ENCODE results near the gene ATF6. TPM values are rescaled to one million over a fixed set of nuclear protein-coding genes. Genes with fewer than 3 reads are reported as not detected.

ATF6 gene
- total and polyA plus RNA-seq, 2 donors (not counting 3 experiments of a cell fraction or from before 2014, with no cell fraction given): 24.9 to 40.3 TPM

- Histone ChIP-seq H3K9me3 (replicated peaks; ENCODE audit: control insufficient read depth, insufficient read depth, low read length) (no peaks in the 10 kb centered on the region), H3K79me2 (ENCODE audit: control insufficient read depth, insufficient read depth, low read length) (peaks cover 96% of the 10 kb centered on the region), H3K36me3 (ENCODE audit: control insufficient read depth in 2 of 2, extremely low read depth in 1 of 2, insufficient read depth in 2 of 2, low read length in 2 of 2) (no peaks in the 10 kb centered on the region), H3K4me2 (ENCODE audit: insufficient read depth, low read length) (no peak overlapping the region), H3K9ac (replicated peaks; ENCODE audit: extremely low read depth, insufficient read depth, low read length) (no peak overlapping the region), H3K27me3 (ENCODE audit: control insufficient read depth in 2 of 2, insufficient read depth in 2 of 2, low read length in 2 of 2) (no peaks in the 10 kb centered on the region), H3K27ac (ENCODE audit: insufficient read depth, low read depth, low read length) (no peak overlapping the region), H3K9me1 (replicated peaks; ENCODE audit: control insufficient read depth, extremely low read depth, insufficient read depth, low read length) (no peaks in the 10 kb centered on the region), H4K20me1 (replicated peaks; ENCODE audit: control insufficient read depth, extremely low read depth, insufficient read depth, low read length) (peaks cover 5% of the 10 kb centered on the region), H3K4me1 (ENCODE audit: control insufficient read depth, extremely low read depth, insufficient read depth, low read length) (peaks cover 37% of the 10 kb centered on the region), H2AFZ (ENCODE audit: low read depth, low read length) (no peak overlapping the region), H3K4me3 (replicated peaks in 1 of 3; ENCODE audit: insufficient read depth in 1 of 3, low read depth in 1 of 3, low read length in 3 of 3) (no peak overlapping the region)
- intact Hi-C loops (cut with micrococcal nuclease) (no loop called here), dilution Hi-C loops (cut with MboI; ENCODE audit: extremely low pct_ligation_motif_present, low sequenced_read_pairs) (no loop called here)
- FAIRE-seq (no peak), DNase-seq (ENCODE audit: low read depth, low spot score) (no peak)
- BruUV-seq (replicated peaks): no TSS peak
- ChIA-PET POLR2A (no interaction called here), CTCF (interaction anchor here (0.7 kb wide), 1 partner anchor 19 kb away, joined by 3 read pairs; no protein-coding TSS in a partner anchor)
- TF ChIP-seq POLR2AphosphoS5 (IDR thresholded peaks at IDR 0.05; ENCODE audit: insufficient read depth, low read depth, low read length) (no peak), POLR2A (IDR thresholded peaks at IDR 0.05; ENCODE audit: low read depth, low read length) (no peak), CTCF (IDR thresholded peaks at IDR 0.05; ENCODE audit: extremely low read depth in 1 of 2, insufficient read depth in 1 of 2, low read depth in 1 of 2, low read length in 2 of 2) (no peak), JUN (IDR thresholded peaks at IDR 0.05; ENCODE audit: borderline replicate concordance, insufficient read depth, insufficient read length, low read depth) (no peak), FOS (IDR thresholded peaks at IDR 0.05; ENCODE audit: borderline replicate concordance, insufficient read depth, low read length) (no peak)
Measured at GRCh38 chr1:161773791-161774190, 7.7 kb downstream of the ATF6 start.

- intact Hi-C loops (cut with micrococcal nuclease): no loop called here
- no peak overlapping the region for H3K4me2 ChIP-seq (ENCODE audit: insufficient read depth, low read length)
- H2AFZ ChIP-seq (ENCODE audit: low read depth, low read length): no peak overlapping the region
- no peaks in the 10 kb centered on the region for H3K9me1 ChIP-seq (replicated peaks; ENCODE audit: control insufficient read depth, extremely low read depth, insufficient read depth, low read length)
- BruUV-seq (replicated peaks): no TSS peak
- ChIA-PET CTCF (no interaction called here), POLR2A (no interaction called here)
- FAIRE-seq: no peak
- no peak overlapping the region for H3K9ac ChIP-seq (replicated peaks; ENCODE audit: extremely low read depth, insufficient read depth, low read length)
- peaks cover 78% of the 10 kb centered on the region for H3K79me2 ChIP-seq (ENCODE audit: control insufficient read depth, insufficient read depth, low read length)
- H4K20me1 ChIP-seq (replicated peaks; ENCODE audit: control insufficient read depth, extremely low read depth, insufficient read depth, low read length): peaks cover 5% of the 10 kb centered on the region
- no peaks in the 10 kb centered on the region for H3K27me3 ChIP-seq (ENCODE audit: control insufficient read depth in 2 of 2, insufficient read depth in 2 of 2, low read length in 2 of 2)
- TF ChIP-seq EZH2 (IDR thresholded peaks at IDR 0.05; ENCODE audit: borderline replicate concordance, low read depth, low read length, severe bottlenecking) (no peak), GATA2 (IDR thresholded peaks at IDR 0.05; ENCODE audit: insufficient read depth, insufficient read length, low read depth, low read length) (no peak), POLR2AphosphoS5 (IDR thresholded peaks at IDR 0.05; ENCODE audit: insufficient read depth, low read depth, low read length) (no peak), FOS (IDR thresholded peaks at IDR 0.05; ENCODE audit: borderline replicate concordance, insufficient read depth, low read length) (no peak), MYC (IDR thresholded peaks at IDR 0.05; ENCODE audit: low read depth, low read length) (no peak), JUN (IDR thresholded peaks at IDR 0.05; ENCODE audit: borderline replicate concordance, insufficient read depth, insufficient read length, low read depth) (no peak), CTCF (IDR thresholded peaks at IDR 0.05; ENCODE audit: extremely low read depth in 1 of 2, insufficient read depth in 1 of 2, low read depth in 1 of 2, low read length in 2 of 2) (no peak), POLR2A (IDR thresholded peaks at IDR 0.05; ENCODE audit: low read depth, low read length) (no peak)
- TF ChIP-seq, protein P1, sequence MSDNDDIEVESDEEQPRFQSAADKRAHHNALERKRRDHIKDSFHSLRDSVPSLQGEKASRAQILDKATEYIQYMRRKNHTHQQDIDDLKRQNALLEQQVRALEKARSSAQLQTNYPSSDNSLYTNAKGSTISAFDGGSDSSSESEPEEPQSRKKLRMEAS (IDR thresholded peaks at IDR 0.05; ENCODE audit: insufficient read depth, insufficient read length): no peak
- no peak overlapping the region for H3K4me3 ChIP-seq (replicated peaks in 1 of 3; ENCODE audit: insufficient read depth in 1 of 3, low read depth in 1 of 3, low read length in 3 of 3)
- no peaks in the 10 kb centered on the region for H3K9me3 ChIP-seq (replicated peaks; ENCODE audit: control insufficient read depth, insufficient read depth, low read length)
- no peaks in the 10 kb centered on the region for H3K36me3 ChIP-seq (ENCODE audit: control insufficient read depth in 2 of 2, extremely low read depth in 1 of 2, insufficient read depth in 2 of 2, low read length in 2 of 2)
- no peak for DNase-seq (ENCODE audit: low read depth, low spot score)
- H3K27ac ChIP-seq (ENCODE audit: insufficient read depth, low read depth, low read length): no peak overlapping the region
- H3K4me1 ChIP-seq (ENCODE audit: control insufficient read depth, extremely low read depth, insufficient read depth, low read length): peaks cover 10% of the 10 kb centered on the region
- dilution Hi-C loops (cut with MboI; ENCODE audit: extremely low pct_ligation_motif_present, low sequenced_read_pairs): no loop called here
Measured at GRCh38 chr1:161777261-161777660, 11.1 kb downstream of the ATF6 start.

All from endothelial cell of umbilical vein (primary cell).